ENCODE data around the gene TRIM34. TPM values are rescaled to one million over a fixed set of nuclear protein-coding genes. Genes with fewer than 3 reads are reported as not detected.
"Not testable (repeated sequence)": the region's sequence is repeated elsewhere in the genome, so short reads cannot be mapped to it uniquely, and the experiment has no call there.

The TRIM34 gene
- total RNA-seq, 1 experiment from 2014 or later, result 1.5 TPM

DNA sequence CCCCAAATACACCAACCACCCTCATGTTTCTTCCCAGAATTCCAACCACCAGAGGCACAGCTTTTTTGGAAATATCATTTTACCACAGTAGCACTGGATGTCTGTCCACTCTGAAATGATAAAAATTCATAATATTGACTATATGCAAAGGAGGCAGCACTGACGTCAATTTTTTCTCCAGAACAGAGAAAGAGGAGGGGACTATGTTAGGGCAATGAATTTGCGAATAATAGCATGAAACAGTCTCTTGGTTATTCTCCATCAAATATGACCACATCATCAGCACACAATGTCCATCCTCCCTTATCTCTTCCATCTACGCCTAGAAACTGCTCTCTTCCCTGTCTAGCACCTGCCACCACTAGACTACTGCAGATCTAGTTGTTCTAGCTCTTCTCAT, 21.3 kb downstream of the TRIM34 start:
- Histone ChIP-seq H3K9me3 (ENCODE audit: control insufficient read depth, insufficient read depth, low read depth, low read length) (no peaks in the 10 kb centered on the region), H3K4me1 (ENCODE audit: control insufficient read depth, insufficient read depth, low read length) (no peaks in the 10 kb centered on the region), H3K27ac (ENCODE audit: low read length) (no peak overlapping the region), H3K27me3 (ENCODE audit: control insufficient read depth, insufficient read depth, low read length) (no peaks in the 10 kb centered on the region), H3K4me3 (ENCODE audit: low read depth in 2 of 2, low read length in 2 of 2) (no peak overlapping the region), H3K36me3 (ENCODE audit: control insufficient read depth, insufficient read depth, low read length) (no peaks in the 10 kb centered on the region)
- ChIA-PET POLR2A (interaction anchor here (0.6 kb wide), 1 partner anchor 11 kb away, joined by 4 read pairs; no protein-coding TSS in a partner anchor), CTCF (no interaction called here)
- in situ Hi-C loops (cut with HindIII; ENCODE audit: low pct_unique_long_range_greater_than_20kb, low sequenced_read_pairs), result no loop called here
- intact Hi-C loops (cut with micrococcal nuclease; ENCODE audit: unreplicated experiment), result no loop called here
- TF ChIP-seq SIN3A (IDR thresholded peaks at IDR 0.05; ENCODE audit: borderline replicate concordance, insufficient read depth, low read depth, low read length), result no peak
- no peak for TF ChIP-seq POLR2AphosphoS5 (IDR thresholded peaks at IDR 0.05; ENCODE audit: low read depth, low read length)
- TF ChIP-seq, protein P1, sequence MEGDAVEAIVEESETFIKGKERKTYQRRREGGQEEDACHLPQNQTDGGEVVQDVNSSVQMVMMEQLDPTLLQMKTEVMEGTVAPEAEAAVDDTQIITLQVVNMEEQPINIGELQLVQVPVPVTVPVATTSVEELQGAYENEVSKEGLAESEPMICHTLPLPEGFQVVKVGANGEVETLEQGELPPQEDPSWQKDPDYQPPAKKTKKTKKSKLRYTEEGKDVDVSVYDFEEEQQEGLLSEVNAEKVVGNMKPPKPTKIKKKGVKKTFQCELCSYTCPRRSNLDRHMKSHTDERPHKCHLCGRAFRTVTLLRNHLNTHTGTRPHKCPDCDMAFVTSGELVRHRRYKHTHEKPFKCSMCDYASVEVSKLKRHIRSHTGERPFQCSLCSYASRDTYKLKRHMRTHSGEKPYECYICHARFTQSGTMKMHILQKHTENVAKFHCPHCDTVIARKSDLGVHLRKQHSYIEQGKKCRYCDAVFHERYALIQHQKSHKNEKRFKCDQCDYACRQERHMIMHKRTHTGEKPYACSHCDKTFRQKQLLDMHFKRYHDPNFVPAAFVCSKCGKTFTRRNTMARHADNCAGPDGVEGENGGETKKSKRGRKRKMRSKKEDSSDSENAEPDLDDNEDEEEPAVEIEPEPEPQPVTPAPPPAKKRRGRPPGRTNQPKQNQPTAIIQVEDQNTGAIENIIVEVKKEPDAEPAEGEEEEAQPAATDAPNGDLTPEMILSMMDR (IDR thresholded peaks at IDR 0.05), result no peak
- TF ChIP-seq, protein P2, sequence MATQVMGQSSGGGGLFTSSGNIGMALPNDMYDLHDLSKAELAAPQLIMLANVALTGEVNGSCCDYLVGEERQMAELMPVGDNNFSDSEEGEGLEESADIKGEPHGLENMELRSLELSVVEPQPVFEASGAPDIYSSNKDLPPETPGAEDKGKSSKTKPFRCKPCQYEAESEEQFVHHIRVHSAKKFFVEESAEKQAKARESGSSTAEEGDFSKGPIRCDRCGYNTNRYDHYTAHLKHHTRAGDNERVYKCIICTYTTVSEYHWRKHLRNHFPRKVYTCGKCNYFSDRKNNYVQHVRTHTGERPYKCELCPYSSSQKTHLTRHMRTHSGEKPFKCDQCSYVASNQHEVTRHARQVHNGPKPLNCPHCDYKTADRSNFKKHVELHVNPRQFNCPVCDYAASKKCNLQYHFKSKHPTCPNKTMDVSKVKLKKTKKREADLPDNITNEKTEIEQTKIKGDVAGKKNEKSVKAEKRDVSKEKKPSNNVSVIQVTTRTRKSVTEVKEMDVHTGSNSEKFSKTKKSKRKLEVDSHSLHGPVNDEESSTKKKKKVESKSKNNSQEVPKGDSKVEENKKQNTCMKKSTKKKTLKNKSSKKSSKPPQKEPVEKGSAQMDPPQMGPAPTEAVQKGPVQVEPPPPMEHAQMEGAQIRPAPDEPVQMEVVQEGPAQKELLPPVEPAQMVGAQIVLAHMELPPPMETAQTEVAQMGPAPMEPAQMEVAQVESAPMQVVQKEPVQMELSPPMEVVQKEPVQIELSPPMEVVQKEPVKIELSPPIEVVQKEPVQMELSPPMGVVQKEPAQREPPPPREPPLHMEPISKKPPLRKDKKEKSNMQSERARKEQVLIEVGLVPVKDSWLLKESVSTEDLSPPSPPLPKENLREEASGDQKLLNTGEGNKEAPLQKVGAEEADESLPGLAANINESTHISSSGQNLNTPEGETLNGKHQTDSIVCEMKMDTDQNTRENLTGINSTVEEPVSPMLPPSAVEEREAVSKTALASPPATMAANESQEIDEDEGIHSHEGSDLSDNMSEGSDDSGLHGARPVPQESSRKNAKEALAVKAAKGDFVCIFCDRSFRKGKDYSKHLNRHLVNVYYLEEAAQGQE (IDR thresholded peaks at IDR 0.05; ENCODE audit: insufficient read depth in 1 of 2, low read depth in 2 of 2, low read length in 1 of 2), result no peak
- TF ChIP-seq TCF7L2 (IDR thresholded peaks at IDR 0.05; ENCODE audit: low read depth, low read length), result no peak
- DNase-seq (ENCODE audit: low read depth, low spot score), result no peak
- BruUV-seq (replicated peaks), result no TSS peak
- no peak for ATAC-seq

DNA sequence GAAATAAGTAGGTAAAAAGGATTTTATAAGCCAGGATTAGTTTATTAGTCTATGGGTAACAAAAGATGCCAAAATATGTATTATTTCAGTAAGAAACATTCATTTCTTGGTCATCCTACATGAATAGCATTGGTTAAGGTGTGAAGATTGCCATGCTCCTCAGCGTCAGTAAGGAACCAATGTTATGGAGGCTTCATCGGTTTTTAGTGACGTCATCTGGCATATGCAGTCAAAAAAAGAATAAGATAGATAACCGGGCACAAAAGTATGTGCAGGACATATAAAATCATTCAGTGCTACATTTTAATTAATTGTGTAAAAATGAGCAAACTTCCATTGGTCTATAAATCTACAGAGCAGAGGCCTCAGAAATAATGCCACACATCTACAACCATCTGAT, 30.7 kb downstream of the TRIM34 start:
- in situ Hi-C loops (cut with HindIII; ENCODE audit: low pct_unique_long_range_greater_than_20kb, low sequenced_read_pairs) (no loop called here), intact Hi-C loops (cut with micrococcal nuclease; ENCODE audit: unreplicated experiment) (no loop called here)
- no peak overlapping the region for H3K27ac ChIP-seq (ENCODE audit: low read length)
- ATAC-seq (no peak), DNase-seq (ENCODE audit: low read depth, low spot score) (no peak)
- no peaks in the 10 kb centered on the region for H3K9me3 ChIP-seq (ENCODE audit: control insufficient read depth, insufficient read depth, low read depth, low read length)
- no peaks in the 10 kb centered on the region for H3K27me3 ChIP-seq (ENCODE audit: control insufficient read depth, insufficient read depth, low read length)
- ChIA-PET POLR2A (interaction anchor here (0.7 kb wide), 1 partner anchor 104 kb away, joined by 6 read pairs; no protein-coding TSS in a partner anchor), CTCF (no interaction called here)
- H3K4me1 ChIP-seq (ENCODE audit: control insufficient read depth, insufficient read depth, low read length), result no peaks in the 10 kb centered on the region
- no TSS peak for BruUV-seq (replicated peaks)
- H3K36me3 ChIP-seq (ENCODE audit: control insufficient read depth, insufficient read depth, low read length), result no peaks in the 10 kb centered on the region
- no peak overlapping the region for H3K4me3 ChIP-seq (ENCODE audit: low read depth in 2 of 2, low read length in 2 of 2)
- TF ChIP-seq, protein P1 (IDR thresholded peaks at IDR 0.05), result no peak
- no peak for TF ChIP-seq TCF7L2 (IDR thresholded peaks at IDR 0.05; ENCODE audit: low read depth, low read length)
- no peak for TF ChIP-seq SIN3A (IDR thresholded peaks at IDR 0.05; ENCODE audit: borderline replicate concordance, insufficient read depth, low read depth, low read length)
- TF ChIP-seq, protein P2 (IDR thresholded peaks at IDR 0.05; ENCODE audit: insufficient read depth in 1 of 2, low read depth in 2 of 2, low read length in 1 of 2), result no peak
- TF ChIP-seq POLR2AphosphoS5 (IDR thresholded peaks at IDR 0.05; ENCODE audit: low read depth, low read length), result no peak

DNA sequence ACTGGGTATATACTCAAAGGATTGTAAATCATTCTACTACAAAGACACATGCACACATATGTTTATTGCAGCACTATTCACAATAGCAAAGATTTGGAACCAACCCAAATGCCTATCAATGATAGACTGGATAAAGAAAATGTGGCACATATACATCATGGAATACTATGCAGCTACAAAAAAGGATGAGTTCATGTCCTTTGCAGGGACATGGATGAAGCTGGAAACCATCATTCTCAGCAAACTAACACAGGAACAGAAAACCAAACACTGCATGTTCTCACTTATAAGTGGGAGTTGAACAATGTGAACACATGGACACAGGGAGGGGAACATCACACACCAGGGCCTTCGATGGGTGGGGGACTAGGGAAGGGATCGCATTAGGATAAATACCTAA, 32.2 kb downstream of the TRIM34 start:
- H3K9me3 ChIP-seq (ENCODE audit: control insufficient read depth, insufficient read depth, low read depth, low read length); H3K27me3 ChIP-seq (ENCODE audit: control insufficient read depth, insufficient read depth, low read length); H3K27ac ChIP-seq (ENCODE audit: low read length); CTCF ChIA-PET; DNase-seq (ENCODE audit: low read depth, low spot score); H3K4me3 ChIP-seq (ENCODE audit: low read depth in 2 of 2, low read length in 2 of 2); BruUV-seq (replicated peaks); in situ Hi-C loops (cut with HindIII; ENCODE audit: low pct_unique_long_range_greater_than_20kb, low sequenced_read_pairs); ATAC-seq; H3K36me3 ChIP-seq (ENCODE audit: control insufficient read depth, insufficient read depth, low read length); intact Hi-C loops (cut with micrococcal nuclease; ENCODE audit: unreplicated experiment); H3K4me1 ChIP-seq (ENCODE audit: control insufficient read depth, insufficient read depth, low read length); POLR2A ChIA-PET: not testable (repeated sequence)

All from Panc1 (cell line).